Medulla oblongata (tissue), 1 donor: ENCODE measurements around the gene ZC3H7A.
"Not testable (repeated sequence)": the region's sequence is repeated elsewhere in the genome, so short reads cannot be mapped to it uniquely, and the experiment has no call there.

Source experiments
- DNase-seq: peaks from one replicate; pipeline ENCODE4 v3.0.0-alpha.2; 2015; ENCODE audit errors: extremely low spot score

ZC3H7A gene

GRCh38 chr16:11801481-11802021 is 4.5 kb upstream of the ZC3H7A start:
- DNase-seq = no peak

- peak; percentile 20 for DNase-seq
Observed at GRCh38 chr16:11800382-11800718, 3.3 kb upstream of the ZC3H7A start.

- DNase-seq = no peak
Observed at GRCh38 chr16:11799509-11800381, 2.7 kb upstream of the ZC3H7A start.

GRCh38 chr16:11799017-11799381 is 1.9 kb upstream of the ZC3H7A start:
- no peak for DNase-seq

- peak; percentile 32 for DNase-seq
Observed at GRCh38 chr16:11797957-11798299, 870 bp upstream of the ZC3H7A start.

- DNase-seq = peak; percentile 54
Observed at GRCh38 chr16:11796227-11797165, 562 bp downstream of the ZC3H7A start.

GRCh38 chr16:11795887-11796226 is 1.2 kb downstream of the ZC3H7A start:
- DNase-seq = no peak

GRCh38 chr16:11794996-11795886 is 1.8 kb downstream of the ZC3H7A start:
- DNase-seq = no peak

- DNase-seq = no peak
Observed at GRCh38 chr16:11794447-11794846, 2.6 kb downstream of the ZC3H7A start.

- DNase-seq = no peak
Observed at GRCh38 chr16:11793840-11794239, 3.2 kb downstream of the ZC3H7A start.

GRCh38 chr16:11792410-11793241 is 4.4 kb downstream of the ZC3H7A start:
- no peak for DNase-seq

GRCh38 chr16:11791144-11791828 is 5.8 kb downstream of the ZC3H7A start:
- DNase-seq = no peak

- DNase-seq = no peak
Observed at GRCh38 chr16:11788914-11789313, 8.1 kb downstream of the ZC3H7A start.

GRCh38 chr16:11784980-11785599 is 12.0 kb downstream of the ZC3H7A start:
- DNase-seq = not testable (repeated sequence)

GRCh38 chr16:11784381-11784780 is 12.7 kb downstream of the ZC3H7A start:
- not testable (repeated sequence) for DNase-seq

- no peak for DNase-seq
Observed at GRCh38 chr16:11784038-11784369, 13.1 kb downstream of the ZC3H7A start.

- DNase-seq = no peak
Observed at GRCh38 chr16:11783319-11784037, 13.6 kb downstream of the ZC3H7A start.

GRCh38 chr16:11781773-11782172 is 15.3 kb downstream of the ZC3H7A start:
- peak; percentile 79 for DNase-seq
